Natural killer cell (primary cell): Measurements from ENCODE around the gene PLCXD3. TPM values are rescaled to one million over a fixed set of nuclear protein-coding genes. Genes with fewer than 3 reads are reported as not detected.

Experiments
- ATAC-seq, 3 donors: fragments of 150-1000 bp in 2 of 3; fragments of 200-7000 bp in 1 of 3; cut with Tn5 transposase; 1 replicate in 1 of 3; 2 replicates in 2 of 3; pipeline ENCODE4 v1.10.0; 2021; ENCODE audit warnings: mild to moderate bottlenecking in 2 of 3, moderate library complexity in 2 of 3
- DNase-seq, 2 donors: peaks; one replicate each; pipeline versions ENCODE4 v3.0.0 to v3.0.0-alpha.2; 2013 to 2021; ENCODE audit warnings: mixed read lengths in 1 of 2
- H3K27ac ChIP-seq: one replicate; pipeline ENCODE4 v1.5.1; 2013; ENCODE audit warnings: mild to moderate bottlenecking, low read length
- H3K27me3 ChIP-seq: one replicate; pipeline ENCODE4 v1.6.1; 2013; ENCODE audit warnings: low read length; ENCODE audit not compliant: control insufficient read depth, insufficient read depth
- H3K36me3 ChIP-seq: one replicate; pipeline ENCODE4 v1.6.1; 2013; ENCODE audit warnings: low read length; ENCODE audit not compliant: control insufficient read depth, insufficient read depth
- H3K4me1 ChIP-seq: one replicate; pipeline ENCODE4 v1.6.1; 2013; ENCODE audit warnings: low read length; ENCODE audit not compliant: control insufficient read depth, insufficient read depth
- H3K4me3 ChIP-seq: one replicate; pipeline ENCODE4 v1.5.1; 2013; ENCODE audit warnings: low read length
- H3K9me3 ChIP-seq: one replicate; pipeline ENCODE4 v1.6.1; 2013; ENCODE audit warnings: low read length; ENCODE audit not compliant: control insufficient read depth, insufficient read depth
- H3K27ac Mint-ChIP-seq, 2 donors: one replicate each; pipeline ENCODE4 v1.8.0; 2022; ENCODE audit warnings: mild to moderate bottlenecking in 2 of 2, mixed read lengths in 2 of 2, moderate library complexity in 1 of 2
- H3K27me3 Mint-ChIP-seq, 2 donors: one replicate each; pipeline ENCODE4 v1.8.0; 2022; ENCODE audit warnings: low read depth in 2 of 2, mixed read lengths in 2 of 2
- H3K36me3 Mint-ChIP-seq: one replicate; pipeline ENCODE4 v1.8.0; 2022; ENCODE audit warnings: mixed read lengths
- H3K4me1 Mint-ChIP-seq, 2 donors: one replicate each; pipeline ENCODE4 v1.8.0; 2022; ENCODE audit warnings: mixed read lengths in 2 of 2
- H3K4me3 Mint-ChIP-seq: one replicate; pipeline ENCODE4 v1.8.0; 2022; ENCODE audit warnings: mild to moderate bottlenecking, moderate library complexity, mixed read lengths
- H3K9me3 Mint-ChIP-seq, 2 donors: one replicate each; pipeline ENCODE4 v1.8.0; 2022; ENCODE audit warnings: mixed read lengths in 2 of 2
- WGBS: methylation state at CpG from one replicate; pipeline ENCODE4 v1.1.7; 2013; ENCODE audit warnings: missing lambda C conversion rate; ENCODE audit not compliant: insufficient coverage; 5-methylcytosine and 5-hydroxymethylcytosine counted together
- intact Hi-C: fragments of 100-400 bp; cut with micrococcal nuclease; formaldehyde crosslinking; loops from one replicate; pipeline ENCODE4 v1.14.2; 2022
- total RNA-seq, 4 donors: library from RNA; stranded (reverse); fragments of 120-200 nt in 1 of 4; gene quantifications; one replicate each; pipeline versions ENCODE4 v1.2.3 to v1.2.4, GENCODE V29; 2013 to 2022
- TF ChIP-seq, protein P1 (sequence below): fragments of 200-600 bp; IDR thresholded peaks from one replicate; pipeline ENCODE4 v1.8.0; 2022; ENCODE audit warnings: antibody characterized with exemption

PLCXD3 gene
- total RNA-seq, 3 donors from 2014 or later (not counting 1 experiment from before 2014, with no cell fraction given): not detected

DNA sequence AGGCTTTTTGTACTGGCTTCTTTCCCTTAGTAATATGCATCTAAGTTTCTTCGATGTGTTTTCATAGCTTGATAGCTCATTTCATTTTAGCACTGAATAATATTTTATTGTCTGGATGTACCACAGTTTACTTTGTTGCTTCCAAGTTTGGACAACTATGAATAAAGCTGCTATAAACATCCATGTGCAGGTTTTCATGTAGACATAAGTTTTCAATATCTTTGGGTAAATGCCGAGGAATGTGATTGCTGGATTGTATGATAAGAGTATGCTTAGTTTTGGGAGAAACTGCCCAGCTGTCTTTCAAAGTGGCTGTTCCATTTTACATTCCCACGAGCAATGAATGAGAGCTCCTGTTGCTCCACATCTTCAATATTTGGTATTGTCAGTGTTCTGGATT, 84.7 kb downstream of the PLCXD3 start:
- H3K27me3 Mint-ChIP-seq: no peaks in the 10 kb centered on the region
- no peaks in the 10 kb centered on the region for H3K4me1 ChIP-seq
- H3K27me3 ChIP-seq: no peaks in the 10 kb centered on the region
- H3K36me3 ChIP-seq: no peaks in the 10 kb centered on the region
- no peaks in the 10 kb centered on the region for H3K36me3 Mint-ChIP-seq
- intact Hi-C loops: no loop called here
- H3K4me3 ChIP-seq: no peak overlapping the region
- no peaks in the 10 kb centered on the region for H3K9me3 ChIP-seq
- no peak overlapping the region for H3K27ac Mint-ChIP-seq
- TF ChIP-seq, protein P1, sequence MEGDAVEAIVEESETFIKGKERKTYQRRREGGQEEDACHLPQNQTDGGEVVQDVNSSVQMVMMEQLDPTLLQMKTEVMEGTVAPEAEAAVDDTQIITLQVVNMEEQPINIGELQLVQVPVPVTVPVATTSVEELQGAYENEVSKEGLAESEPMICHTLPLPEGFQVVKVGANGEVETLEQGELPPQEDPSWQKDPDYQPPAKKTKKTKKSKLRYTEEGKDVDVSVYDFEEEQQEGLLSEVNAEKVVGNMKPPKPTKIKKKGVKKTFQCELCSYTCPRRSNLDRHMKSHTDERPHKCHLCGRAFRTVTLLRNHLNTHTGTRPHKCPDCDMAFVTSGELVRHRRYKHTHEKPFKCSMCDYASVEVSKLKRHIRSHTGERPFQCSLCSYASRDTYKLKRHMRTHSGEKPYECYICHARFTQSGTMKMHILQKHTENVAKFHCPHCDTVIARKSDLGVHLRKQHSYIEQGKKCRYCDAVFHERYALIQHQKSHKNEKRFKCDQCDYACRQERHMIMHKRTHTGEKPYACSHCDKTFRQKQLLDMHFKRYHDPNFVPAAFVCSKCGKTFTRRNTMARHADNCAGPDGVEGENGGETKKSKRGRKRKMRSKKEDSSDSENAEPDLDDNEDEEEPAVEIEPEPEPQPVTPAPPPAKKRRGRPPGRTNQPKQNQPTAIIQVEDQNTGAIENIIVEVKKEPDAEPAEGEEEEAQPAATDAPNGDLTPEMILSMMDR: no peak
- no peak overlapping the region for H3K27ac ChIP-seq
- H3K4me3 Mint-ChIP-seq: no peak overlapping the region
- H3K9me3 Mint-ChIP-seq: peaks cover 0 to 8% of the 10 kb centered on the region in 2 donors
- 85% methylated on average over 2 of the region's 3 CpGs for WGBS
- H3K4me1 Mint-ChIP-seq: no peaks in the 10 kb centered on the region
- ATAC-seq (no peak), DNase-seq (no peak)

DNA sequence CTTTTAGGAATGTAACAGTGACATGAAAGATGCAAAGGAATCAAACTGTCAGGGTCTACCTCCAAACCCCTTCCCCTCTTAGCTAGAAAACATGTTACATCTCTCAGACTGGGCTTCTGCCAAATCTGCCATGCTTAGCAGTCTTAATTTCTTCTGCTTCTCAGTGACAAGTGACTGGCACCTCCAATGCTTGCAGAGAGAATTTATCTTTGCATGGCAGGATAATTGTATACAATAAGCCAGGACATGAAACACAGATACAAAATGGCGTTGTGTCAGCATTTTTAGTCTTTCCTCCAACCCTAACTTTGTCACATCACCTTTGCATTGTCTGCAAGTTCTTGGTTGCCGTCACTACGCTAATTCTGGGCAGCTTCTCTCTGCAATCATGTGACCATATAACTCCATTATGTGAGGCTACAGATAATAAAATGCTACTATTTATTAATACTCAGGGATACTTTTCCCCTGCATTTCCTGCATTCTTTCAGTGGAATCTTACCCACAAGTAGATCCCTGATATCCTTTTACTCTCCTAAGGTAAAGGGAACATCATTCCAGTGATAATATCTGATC, 89.8 kb downstream of the PLCXD3 start:
- peaks cover 0 to 2% of the 10 kb centered on the region in 2 donors for H3K9me3 Mint-ChIP-seq
- TF ChIP-seq, protein P1: no peak

DNA sequence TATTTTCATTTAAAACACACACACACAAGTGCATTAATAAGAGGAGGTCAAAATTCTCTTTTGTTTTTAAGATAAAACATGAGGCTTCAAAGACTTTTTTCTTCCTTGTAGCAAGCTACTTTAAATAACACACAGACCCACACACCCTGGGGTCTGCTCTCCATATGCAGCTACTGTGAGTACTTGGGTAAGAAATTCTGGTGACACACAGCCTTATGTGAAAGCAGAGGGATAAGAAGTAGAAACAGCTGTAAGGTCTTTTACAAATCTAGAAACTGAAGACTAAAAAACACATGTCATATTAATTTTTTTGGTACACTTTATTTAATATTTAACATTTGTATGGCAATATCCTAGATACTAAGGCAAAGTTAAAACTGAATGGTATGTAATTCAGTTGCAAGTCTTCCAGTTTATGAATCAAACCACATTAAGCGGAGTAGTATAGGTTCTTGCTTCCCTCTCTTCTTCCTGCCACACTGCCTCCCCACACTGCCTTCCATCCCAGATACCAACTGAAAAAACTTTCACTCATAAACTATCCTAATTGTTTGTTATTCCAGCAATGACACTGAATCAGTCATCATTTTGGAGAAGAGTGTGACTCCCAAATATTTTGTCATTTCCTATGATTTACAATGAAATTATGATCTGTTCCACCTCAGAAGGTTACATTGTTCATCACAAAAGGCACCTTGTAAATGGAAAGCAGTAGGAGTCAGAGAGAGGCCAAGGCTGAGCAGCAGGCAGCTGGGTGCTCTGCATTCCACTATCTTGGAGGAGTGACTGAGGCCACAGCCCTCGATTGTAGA, 92.0 kb downstream of the PLCXD3 start:
- Histone ChIP-seq H3K27me3 (no peaks in the 10 kb centered on the region), H3K4me1 (no peaks in the 10 kb centered on the region), H3K27ac (no peak overlapping the region), H3K36me3 (no peaks in the 10 kb centered on the region), H3K9me3 (no peaks in the 10 kb centered on the region), H3K4me3 (no peak overlapping the region)
- TF ChIP-seq, protein P1: no peak
- intact Hi-C loops: no loop called here
- 100% methylated on average over 1 of the region's 2 CpGs for WGBS
- no peak for DNase-seq
- H3K4me3 Mint-ChIP-seq: no peak overlapping the region
- ATAC-seq: no peak
- no peaks in the 10 kb centered on the region for H3K27me3 Mint-ChIP-seq
- H3K4me1 Mint-ChIP-seq: no peaks in the 10 kb centered on the region
- H3K9me3 Mint-ChIP-seq: peaks cover 0 to 2% of the 10 kb centered on the region in 2 donors
- no peak overlapping the region for H3K27ac Mint-ChIP-seq
- no peaks in the 10 kb centered on the region for H3K36me3 Mint-ChIP-seq

More for the DNA sequence above, 89.8 kb downstream of the PLCXD3 start:
- 82% methylated on average over 2 of the region's 3 CpGs for WGBS
- H3K4me3 Mint-ChIP-seq: no peak overlapping the region
- intact Hi-C loops: no loop called here
- no peaks in the 10 kb centered on the region for H3K27me3 ChIP-seq
- no peak overlapping the region for H3K27ac Mint-ChIP-seq
- H3K36me3 Mint-ChIP-seq: no peaks in the 10 kb centered on the region
- H3K9me3 ChIP-seq: no peaks in the 10 kb centered on the region
- H3K27me3 Mint-ChIP-seq: no peaks in the 10 kb centered on the region
- H3K27ac ChIP-seq: no peak overlapping the region
- H3K4me3 ChIP-seq: no peak overlapping the region
- H3K36me3 ChIP-seq: no peaks in the 10 kb centered on the region
- no peaks in the 10 kb centered on the region for H3K4me1 Mint-ChIP-seq
- ATAC-seq: no peak
- no peaks in the 10 kb centered on the region for H3K4me1 ChIP-seq
- no peak for DNase-seq
